ENCODE measurements around the gene RAB3IP. TPM values are rescaled to one million over a fixed set of nuclear protein-coding genes. Genes with fewer than 3 reads are reported as not detected.

RAB3IP gene
- total and polyA plus RNA-seq, 10 of the 15 experiments (the other 5 are each of a cell fraction or from before 2014, with no cell fraction given) = 18.8 to 53.6 (median 28.7) TPM

DNA sequence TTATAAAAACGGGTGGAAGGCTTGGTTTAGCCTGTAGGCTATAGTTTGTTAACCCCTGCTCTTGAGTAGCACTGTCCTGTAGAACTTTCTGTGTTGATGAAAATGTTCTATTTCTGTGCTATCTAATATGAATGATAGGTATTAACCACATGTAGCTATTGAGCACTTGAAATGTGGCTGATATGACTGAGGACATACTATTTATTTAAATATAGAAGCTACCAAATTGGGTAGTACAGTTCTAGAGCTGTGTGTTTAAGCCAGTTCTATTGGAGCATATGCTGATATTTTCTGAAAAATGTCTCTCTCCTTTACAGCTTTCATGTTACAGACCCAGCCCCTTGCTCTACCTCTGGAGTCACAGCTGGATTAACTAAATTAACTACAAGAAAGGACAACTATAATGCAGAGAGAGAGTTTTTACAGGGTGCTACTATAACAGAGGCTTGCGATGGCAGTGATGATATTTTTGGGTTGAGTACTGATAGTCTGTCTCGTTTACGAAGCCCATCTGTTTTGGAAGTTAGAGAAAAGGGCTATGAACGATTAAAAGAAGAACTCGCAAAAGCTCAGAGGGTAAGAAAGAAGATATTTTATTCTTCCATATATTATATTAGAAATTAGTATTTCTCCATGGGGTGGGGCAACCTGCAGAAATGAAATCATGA is 17.6 kb downstream of the RAB3IP start:
- BruUV-seq (replicated peaks) = no TSS peak
- 94% methylated on average over 6 of the region's 6 CpGs for WGBS (ENCODE audit: insufficient coverage, insufficient replicate concordance, low lambda C conversion rate, missing lambda C conversion rate)
- ChIA-PET POLR2A (no interaction called here), CTCF (interaction anchor here (0.7 kb wide), 1 partner anchor 984 kb away, joined by 3 read pairs; no protein-coding TSS in a partner anchor), SMC1A (ENCODE audit: uncharacterized antibody, unreplicated experiment) (interaction anchor here (1.2 kb wide), 1 partner anchor 14 kb away, joined by 4 read pairs; no protein-coding TSS in a partner anchor), RAD21 (ENCODE audit: unreplicated experiment) (no interaction called here)
- no peaks in the 10 kb centered on the region for H3K27me3 ChIP-seq (replicated peaks in 1 of 2; ENCODE audit: control insufficient read depth in 2 of 2, insufficient read depth in 2 of 2, low read length in 1 of 2)
- peaks cover under 1% of the 10 kb centered on the region; the same call in 1 of the 2 replicates for H3K4me1 ChIP-seq (ENCODE audit: control insufficient read depth, insufficient read depth, low read length)
- no peaks in the 10 kb centered on the region for H4K20me1 ChIP-seq (ENCODE audit: control insufficient read depth, insufficient read depth)
- H3K79me2 ChIP-seq (ENCODE audit: control insufficient read depth, insufficient read depth, low read length) = peaks cover 3% of the 10 kb centered on the region; the same call in 1 of the 2 replicates
- H2AFZ ChIP-seq (ENCODE audit: control insufficient read depth, low read depth, low read length) = no peak overlapping the region
- peaks cover 0 to 9% of the 10 kb centered on the region in 2 experiments; a peak in 3 of 4 replicates for H3K36me3 ChIP-seq (ENCODE audit: control insufficient read depth in 2 of 2, insufficient read depth in 2 of 2, low read length in 1 of 2)
- no peak overlapping the region for H3K4me2 ChIP-seq (ENCODE audit: control insufficient read depth, insufficient read depth)
- no peak for TF ChIP-seq FOXK2 (IDR thresholded peaks at IDR 0.05)
- no peak for TF ChIP-seq NR2C2 (IDR thresholded peaks at IDR 0.05; ENCODE audit: borderline replicate concordance, control insufficient read depth, insufficient read length, low read depth)
- TF ChIP-seq MLLT1 (IDR thresholded peaks at IDR 0.05) = no peak
- no peak for TF ChIP-seq KAT2A (conservative IDR thresholded peaks at IDR 0.05; ENCODE audit: control insufficient read depth, low read depth, low read length)
- TF ChIP-seq STAT3 (IDR thresholded peaks at IDR 0.05; ENCODE audit: low read depth, low read length) = no peak
- TF ChIP-seq RCOR1 (conservative IDR thresholded peaks at IDR 0.05; ENCODE audit: low read depth, low read length) = no peak
- no peak for TF ChIP-seq JUND (IDR thresholded peaks at IDR 0.05; ENCODE audit: low read depth, low read length)
- TF ChIP-seq ZNF622 (IDR thresholded peaks at IDR 0.05) = no peak
- no peak for TF ChIP-seq FOXM1 (IDR thresholded peaks at IDR 0.05; ENCODE audit: low read depth, low read length)
- TF ChIP-seq NFYB (IDR thresholded peaks at IDR 0.05; ENCODE audit: insufficient read depth, low read depth, low read length) = no peak
- no peak for TF ChIP-seq MYC (IDR thresholded peaks at IDR 0.05; ENCODE audit: insufficient read depth, insufficient read length, insufficient replicate concordance, low read length, severe bottlenecking)
- no peak for TF ChIP-seq SMAD5 (IDR thresholded peaks at IDR 0.05; ENCODE audit: low read depth)
- no peak for TF ChIP-seq ZBED1 (IDR thresholded peaks at IDR 0.05; ENCODE audit: borderline replicate concordance)
- H3K4me3 ChIP-seq = no peak overlapping the region
- FAIRE-seq = no peak
- no peak for DNase-seq (ENCODE audit: low read depth, low spot score)
- intact Hi-C loops (cut with micrococcal nuclease; ENCODE audit: unreplicated experiment) (no loop called here), in situ Hi-C loops (cut with MboI) (no loop called here)
- no peak overlapping the region for H3K27ac ChIP-seq (ENCODE audit: control insufficient read depth, insufficient read depth)
- no peak for ATAC-seq
- no peak overlapping the region for H3K9ac ChIP-seq (ENCODE audit: control insufficient read depth, insufficient read depth, low read length)
- peaks cover 7% of the 10 kb centered on the region for H3K9me3 ChIP-seq (replicated peaks; ENCODE audit: control insufficient read depth, insufficient read depth, low read length)
